Ishikawa (cell line): ENCODE data around the gene RPL12.

Experiments used
- CREB1 ChIP-seq: IDR thresholded peaks from 2 replicates; pipeline ENCODE4 v1.6.1; 2012; ENCODE audit warnings: low read depth
- EP300 ChIP-seq: IDR thresholded peaks from 2 replicates; pipeline ENCODE4 v1.6.1; 2012; ENCODE audit warnings: borderline replicate concordance
- FOXM1 ChIP-seq: IDR thresholded peaks from 2 replicates; pipeline ENCODE4 v1.6.1; 2012; ENCODE audit warnings: low read depth, borderline replicate concordance
- MAX ChIP-seq: IDR thresholded peaks from 2 replicates; pipeline ENCODE4 v1.6.1; 2012
- NFIC ChIP-seq: IDR thresholded peaks from 2 replicates; pipeline ENCODE4 v1.6.1; 2012
- RAD21 ChIP-seq: IDR thresholded peaks from 2 replicates; pipeline ENCODE4 v1.6.1; 2012; ENCODE audit warnings: low read depth
- TAF1 ChIP-seq: IDR thresholded peaks from 2 replicates; pipeline ENCODE4 v1.6.1; 2012; ENCODE audit warnings: low read depth, mild to moderate bottlenecking
- TCF12 ChIP-seq: IDR thresholded peaks from 2 replicates; pipeline ENCODE4 v1.6.1; 2012; ENCODE audit warnings: low read depth
- YY1 ChIP-seq: IDR thresholded peaks from 2 replicates; pipeline ENCODE4 v1.6.1; 2012; ENCODE audit warnings: low read depth
- ZBTB7A ChIP-seq: IDR thresholded peaks from 2 replicates; pipeline ENCODE4 v1.6.1; 2012; ENCODE audit warnings: low read depth

DNA sequence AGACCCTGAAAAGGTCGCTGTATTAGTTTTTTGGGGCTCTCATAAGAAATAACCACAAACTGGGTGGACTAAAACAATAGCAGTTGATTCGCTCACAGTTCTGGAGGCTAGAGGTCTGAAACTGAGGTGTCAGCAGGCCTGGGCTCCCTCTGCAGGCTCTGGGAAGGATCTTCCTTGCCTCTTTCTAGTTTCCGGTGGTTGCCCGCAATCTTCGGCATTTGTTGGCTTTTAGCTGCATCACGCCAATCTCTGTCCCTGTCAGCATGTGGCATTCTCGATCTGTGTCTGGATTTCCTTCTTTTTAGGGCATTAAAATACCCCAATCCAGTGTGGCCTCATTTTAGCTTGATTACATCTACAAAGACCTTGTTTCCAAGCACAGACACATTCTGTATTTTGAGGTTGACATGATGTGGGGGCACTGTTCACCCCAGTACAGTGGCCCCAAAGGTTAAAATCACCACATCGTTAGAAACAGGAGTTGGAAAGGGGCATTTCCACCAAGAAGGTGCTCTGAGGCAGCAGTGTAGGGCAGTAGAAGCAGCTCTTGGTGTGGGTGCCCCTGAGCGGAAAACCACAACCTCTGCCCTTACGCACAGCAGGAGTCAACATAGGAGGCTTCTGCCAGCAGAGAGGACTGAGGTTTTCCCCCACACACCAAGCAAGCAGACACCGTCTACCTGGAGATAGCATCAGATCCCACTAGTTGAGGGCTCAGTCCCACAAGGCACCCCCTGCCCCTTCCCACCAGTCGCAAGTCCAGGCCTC is 13.5 kb downstream of the RPL12 start:
- no peak for TF ChIP-seq TCF12
- TF ChIP-seq FOXM1 = no peak
- TF ChIP-seq EP300 = no peak
- TF ChIP-seq YY1 = no peak
- TF ChIP-seq CREB1 = no peak
- TF ChIP-seq TAF1 = no peak
- TF ChIP-seq ZBTB7A = no peak
- no peak for TF ChIP-seq RAD21
- no peak for TF ChIP-seq MAX
- TF ChIP-seq NFIC = no peak
